ENCODE results near the gene CDCP2.

Gene CDCP2

DNA sequence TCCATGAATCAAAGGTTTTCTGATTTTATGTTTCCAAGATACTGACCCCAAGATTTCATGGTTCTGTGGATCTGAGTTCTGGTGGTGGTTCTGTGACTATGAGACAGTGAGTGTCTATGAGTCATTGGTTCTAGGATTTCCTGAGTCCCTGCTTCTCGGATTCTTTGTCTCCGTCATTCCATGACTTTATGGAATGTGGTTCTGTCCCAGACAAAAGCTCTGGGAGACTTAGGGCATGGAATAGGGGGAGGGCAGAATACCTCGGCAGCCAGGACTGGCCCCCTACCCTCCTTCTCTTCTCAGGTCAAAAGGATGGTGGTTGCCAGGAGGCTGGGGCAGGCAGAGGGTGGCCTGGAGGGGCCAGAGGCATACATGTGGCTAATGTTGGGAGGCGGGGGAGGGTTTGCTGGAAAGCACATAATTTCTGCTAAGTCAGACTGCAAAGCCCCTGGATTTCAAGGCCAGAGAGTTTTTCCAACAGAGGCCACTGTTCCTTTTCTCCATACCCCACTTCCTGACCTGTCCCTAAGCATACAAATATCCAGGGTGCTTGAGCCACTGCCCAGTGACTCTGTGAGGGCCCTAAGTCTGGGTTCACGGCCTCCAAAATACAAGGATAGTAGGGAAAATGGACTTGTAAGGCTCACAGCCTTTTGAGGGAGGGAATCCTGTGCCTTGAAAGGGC, 17.2 kb downstream of the CDCP2 start:
- no peak for DNase-seq

DNA sequence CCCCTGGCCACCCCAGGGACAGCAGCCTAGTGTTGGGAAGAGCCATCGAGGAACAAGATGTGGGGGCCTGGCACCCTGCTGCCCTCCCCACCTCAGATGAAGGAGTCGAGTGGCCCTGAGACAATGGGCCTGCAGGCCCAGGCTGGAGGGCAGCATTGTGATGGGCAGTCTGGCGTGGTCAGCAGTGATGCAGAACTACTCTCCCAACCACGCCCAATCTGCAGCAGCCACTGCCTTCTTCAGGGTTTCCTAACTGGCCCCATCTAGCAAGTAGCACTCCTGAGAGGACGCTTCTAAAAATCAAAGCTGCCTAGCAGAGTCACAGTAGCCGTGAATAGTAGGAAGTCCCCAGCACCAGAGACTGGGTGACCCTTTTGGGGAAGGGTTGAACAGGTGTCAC, 18.5 kb downstream of the CDCP2 start:
- DNase-seq, result no peak

DNA sequence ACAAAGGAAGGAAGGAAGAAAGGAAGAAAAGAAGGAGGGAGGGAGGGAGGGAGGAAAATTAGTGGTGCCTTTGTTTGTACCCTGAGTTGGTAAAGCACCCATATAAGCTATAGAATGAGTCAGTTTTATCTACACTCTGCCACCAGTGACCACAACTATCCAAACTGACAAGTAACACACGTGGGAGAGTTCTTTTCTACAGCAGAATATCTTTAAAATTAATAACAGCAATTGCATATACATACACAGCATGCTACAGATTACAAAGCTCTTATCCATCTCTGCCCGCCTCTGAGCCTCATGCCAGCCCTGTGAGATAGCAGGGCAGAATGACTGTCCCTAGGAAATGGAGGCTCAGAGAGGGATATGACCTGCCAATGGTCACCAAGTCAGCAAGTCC, 20.3 kb downstream of the CDCP2 start:
- DNase-seq, result no peak

DNA sequence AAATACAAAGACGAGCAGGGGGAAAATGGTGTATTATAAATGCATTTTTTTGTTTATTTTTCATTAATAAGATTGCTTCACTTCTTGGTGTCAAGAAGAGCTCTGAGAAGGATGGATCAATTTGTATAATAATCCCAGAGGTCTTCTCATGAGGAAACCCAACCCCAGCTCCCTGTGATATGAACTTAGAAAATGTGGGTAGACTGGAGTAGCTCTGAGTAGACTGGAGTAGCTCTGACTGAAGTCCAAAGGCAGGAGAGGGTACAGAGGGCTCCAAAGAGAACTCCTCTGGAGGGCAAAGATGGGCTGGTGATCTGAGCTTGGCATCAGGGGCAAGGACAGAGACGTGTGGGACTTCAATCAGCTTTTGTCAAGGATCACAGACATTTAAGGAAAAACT, 21.4 kb downstream of the CDCP2 start:
- no peak for DNase-seq

DNA sequence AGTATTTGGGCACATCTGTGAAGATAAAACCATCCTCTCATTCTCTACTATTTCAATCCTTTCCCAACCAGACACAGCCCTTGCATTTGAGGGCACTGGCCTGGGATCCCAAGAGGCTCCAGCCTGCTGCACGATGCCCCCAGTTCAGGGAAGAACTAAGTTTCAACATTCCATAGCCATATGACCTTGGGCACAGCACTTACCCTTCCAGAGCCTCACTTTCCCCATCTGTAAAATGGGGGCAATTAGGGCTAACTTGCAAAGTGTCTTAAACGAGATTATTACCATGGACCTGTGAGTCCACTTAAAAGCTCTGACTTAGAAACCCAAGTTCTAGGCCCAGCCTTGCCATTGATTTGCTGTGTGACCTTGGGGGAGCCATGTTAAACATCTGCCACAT, 22.9 kb downstream of the CDCP2 start:
- no peak for DNase-seq

DNA sequence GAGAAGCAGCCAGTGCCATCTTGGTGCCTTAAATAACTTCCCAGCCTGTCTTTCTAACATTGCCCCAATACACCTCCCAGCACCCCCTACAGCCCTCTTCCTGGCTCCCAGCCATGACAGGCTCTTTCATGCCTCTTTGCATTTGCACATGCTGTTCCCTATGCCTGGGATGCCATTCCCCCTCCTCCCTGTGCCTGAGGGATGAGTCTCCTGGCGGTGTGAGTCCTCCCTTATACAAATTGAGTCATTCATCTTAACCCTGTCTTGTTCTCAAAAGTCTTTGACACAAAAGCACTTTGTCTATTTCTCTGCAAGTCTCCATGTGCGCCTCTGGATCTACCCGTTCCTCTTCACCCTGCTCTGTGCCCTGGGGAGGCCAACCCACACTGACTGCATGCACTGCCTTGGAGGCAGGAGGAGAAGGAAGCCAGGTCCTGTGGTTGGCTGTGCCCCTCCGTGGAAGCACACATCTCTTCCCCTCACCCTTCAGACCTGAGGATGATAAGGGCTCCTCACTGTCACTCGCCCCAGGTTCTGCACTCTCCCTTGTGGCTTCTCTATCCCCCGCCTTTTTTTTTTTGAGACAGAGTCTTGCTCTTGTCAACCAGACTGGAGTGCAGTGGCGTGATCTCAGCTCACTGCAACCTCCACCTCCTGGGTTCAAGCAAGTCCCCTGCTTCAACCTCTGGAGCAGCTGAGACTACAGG, 25.1 kb downstream of the CDCP2 start:
- no peak for DNase-seq

DNA sequence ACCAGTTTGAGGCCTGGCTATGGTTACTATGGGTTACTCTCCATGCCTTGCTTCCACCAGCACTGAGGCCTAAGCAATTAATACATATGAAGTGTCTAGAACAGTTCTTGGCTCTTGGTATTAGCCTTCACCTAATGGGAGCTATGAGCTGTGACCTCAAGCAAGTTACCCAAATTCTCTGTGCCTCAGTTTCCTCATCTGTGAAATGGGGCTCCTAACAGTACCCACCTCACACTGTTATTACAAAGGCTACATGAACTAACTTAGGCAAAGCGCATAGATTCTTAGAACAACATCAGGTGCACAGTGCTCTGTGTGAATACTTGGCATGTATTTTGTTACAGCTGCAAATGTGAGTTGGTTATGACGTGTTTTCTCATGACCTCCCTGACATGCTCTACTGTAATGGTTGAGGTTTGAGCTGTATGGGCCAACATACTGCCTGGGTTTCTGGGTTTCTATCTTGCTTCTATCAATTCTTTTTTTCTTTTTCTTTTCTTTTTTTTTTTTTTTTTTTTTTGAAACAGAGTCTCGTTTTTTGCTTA, 26.5 kb downstream of the CDCP2 start:
- DNase-seq, result no peak

DNA sequence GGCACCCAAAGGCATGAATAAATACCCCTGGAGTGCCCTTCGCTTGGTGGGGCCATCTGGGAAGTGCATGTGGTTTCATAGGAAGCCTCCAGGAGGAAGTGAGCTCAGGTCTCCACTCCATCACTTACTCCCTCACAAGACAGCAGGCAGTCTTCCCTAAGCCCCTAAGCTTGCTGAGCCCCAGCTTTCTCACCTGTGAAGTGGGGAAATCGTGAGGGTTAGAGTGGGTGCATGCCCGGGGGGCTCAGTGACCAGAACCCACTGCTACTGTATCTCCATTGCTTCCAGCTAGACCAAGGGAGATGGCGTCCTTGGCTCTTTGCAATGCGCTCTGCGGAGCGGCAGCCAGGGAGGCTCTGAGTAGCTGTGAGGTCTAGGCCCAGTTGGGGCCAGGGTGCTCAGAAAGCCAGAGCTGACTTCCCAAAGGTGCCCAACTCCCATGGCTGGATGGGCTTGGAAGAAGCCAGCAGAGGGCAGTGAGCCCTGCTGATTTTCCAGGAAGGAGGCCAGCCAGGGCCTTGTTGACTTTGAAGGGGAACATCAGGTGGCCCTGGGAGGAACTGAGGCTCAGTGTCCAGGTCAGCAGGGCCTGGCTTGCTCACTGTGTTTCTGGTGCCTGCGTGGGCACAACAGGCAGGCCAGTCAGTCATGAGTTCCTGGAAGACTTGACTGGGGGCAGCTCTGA, 27.3 kb downstream of the CDCP2 start:
- no peak for DNase-seq

DNA sequence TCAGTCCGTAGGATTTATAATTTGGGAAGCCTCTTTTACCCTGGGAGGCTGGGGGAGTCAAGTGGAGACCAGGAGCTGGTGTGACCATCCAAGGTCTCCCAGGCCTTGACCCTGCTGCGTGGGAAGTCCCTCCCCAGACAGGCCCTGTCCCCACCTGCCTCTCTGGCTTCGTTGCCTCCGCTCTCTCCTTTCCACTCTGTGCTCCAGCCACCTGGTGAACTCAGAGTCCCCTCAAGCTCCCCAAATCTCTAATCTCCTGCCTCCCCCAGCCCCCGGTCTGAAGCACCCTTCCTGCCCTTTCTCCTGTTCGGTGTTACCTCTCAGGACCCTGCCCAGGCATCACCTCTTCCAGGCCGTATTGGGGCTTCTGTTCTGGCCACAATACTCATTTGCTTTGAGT, 27.9 kb downstream of the CDCP2 start:
- no peak for DNase-seq

DNA sequence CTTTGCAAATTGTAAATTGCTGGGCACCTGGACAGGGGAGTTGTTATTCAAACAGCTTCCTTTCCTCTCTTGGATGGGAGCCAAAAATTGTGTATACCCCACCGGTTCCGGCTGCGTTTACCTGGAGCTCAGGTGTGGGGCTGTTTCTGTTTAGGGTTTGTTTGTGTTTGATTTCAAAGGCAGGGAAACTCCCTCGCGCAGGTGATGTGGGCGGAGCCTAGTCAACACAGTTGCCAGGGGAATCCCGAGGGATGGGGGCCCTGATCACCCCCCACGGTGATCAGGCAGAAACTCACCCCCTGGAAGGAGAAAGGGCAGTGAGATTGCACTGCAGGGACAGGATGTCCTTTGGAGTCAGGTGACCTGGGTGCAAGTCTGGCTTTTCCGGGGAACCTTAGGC, 28.3 kb downstream of the CDCP2 start:
- peak; percentile 11 for DNase-seq

DNA sequence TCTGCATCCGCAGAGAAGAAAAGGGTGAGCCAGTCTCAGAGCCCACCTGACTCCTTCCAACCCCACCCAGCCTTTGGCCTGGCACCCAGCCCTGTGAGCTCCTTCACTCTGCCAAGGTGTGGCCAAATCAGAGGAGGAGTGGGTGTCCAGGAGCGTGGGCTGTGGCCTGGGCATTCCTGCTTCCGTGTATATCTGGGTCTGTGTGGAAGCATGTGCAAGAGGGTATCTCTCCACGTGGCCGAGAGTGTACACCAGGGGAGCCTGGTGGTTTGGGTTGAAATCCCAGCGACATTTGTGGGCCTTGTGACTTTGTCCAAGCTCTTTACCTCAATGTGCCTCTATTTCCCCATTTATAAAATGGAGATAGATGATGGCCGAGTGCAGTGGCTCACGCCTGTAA, 29.8 kb downstream of the CDCP2 start:
- DNase-seq, result no peak

DNA sequence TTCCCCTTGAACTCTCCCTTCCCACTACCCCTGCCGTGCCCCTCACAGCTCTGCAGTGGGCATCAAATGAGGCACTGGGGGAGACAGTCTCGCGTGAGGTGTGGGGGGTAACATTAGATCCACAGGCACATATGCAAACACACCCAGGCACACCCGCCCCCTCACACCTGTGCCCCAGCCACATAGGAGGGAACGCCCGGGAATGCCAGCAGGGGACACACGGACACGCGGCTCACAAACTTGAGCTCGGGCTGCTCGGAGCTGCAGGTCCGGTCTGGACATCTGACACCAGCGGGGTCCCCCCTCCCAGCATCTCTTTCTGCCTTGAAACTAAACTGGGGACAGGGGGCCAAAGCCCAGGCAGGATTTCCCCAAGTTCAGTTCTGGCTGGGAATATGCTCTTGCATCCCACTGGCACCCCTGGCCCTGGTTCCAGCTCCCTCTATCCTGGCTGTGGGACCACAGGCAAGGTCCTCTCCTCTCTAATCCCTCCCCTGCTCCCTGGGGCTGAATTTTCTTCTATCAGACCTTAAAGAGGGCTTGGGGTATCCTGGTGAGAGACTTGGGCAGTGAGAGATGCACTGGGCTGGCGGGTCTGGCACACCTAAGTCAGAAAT, 30.6 kb downstream of the CDCP2 start:
- DNase-seq, result no peak

DNA sequence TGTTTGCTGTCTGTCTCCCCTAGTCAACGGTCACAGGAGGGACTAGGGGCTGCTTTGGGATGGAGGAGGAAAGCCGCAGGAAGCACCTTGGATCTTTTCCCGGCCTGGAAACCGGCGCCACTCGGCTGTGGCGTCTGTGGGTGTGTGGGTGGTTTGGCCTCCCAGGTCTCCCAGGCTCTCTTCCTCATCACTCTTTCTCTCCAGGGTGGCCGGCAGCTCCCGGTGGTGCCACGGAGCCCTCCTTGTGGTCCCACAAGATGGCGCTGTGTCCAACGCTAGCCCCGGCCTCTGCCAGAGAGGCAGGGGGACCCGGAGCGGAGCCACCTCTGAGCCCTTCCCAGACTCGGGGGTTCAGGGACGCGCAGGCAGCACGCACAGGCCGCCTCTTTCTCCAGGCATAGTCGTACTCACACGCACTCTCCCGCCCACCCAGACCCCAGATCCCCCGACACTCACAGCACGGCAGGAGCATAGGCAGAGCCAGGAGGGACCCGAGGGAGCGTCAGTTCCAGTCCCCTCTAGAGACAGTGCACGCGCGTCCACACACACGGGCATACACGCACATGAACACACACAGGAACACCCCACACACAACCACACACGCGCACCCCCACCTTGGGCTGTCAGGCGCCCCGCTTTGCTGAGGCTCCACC, 31.2 kb downstream of the CDCP2 start:
- DNase-seq, result peak; percentile 59

DNA sequence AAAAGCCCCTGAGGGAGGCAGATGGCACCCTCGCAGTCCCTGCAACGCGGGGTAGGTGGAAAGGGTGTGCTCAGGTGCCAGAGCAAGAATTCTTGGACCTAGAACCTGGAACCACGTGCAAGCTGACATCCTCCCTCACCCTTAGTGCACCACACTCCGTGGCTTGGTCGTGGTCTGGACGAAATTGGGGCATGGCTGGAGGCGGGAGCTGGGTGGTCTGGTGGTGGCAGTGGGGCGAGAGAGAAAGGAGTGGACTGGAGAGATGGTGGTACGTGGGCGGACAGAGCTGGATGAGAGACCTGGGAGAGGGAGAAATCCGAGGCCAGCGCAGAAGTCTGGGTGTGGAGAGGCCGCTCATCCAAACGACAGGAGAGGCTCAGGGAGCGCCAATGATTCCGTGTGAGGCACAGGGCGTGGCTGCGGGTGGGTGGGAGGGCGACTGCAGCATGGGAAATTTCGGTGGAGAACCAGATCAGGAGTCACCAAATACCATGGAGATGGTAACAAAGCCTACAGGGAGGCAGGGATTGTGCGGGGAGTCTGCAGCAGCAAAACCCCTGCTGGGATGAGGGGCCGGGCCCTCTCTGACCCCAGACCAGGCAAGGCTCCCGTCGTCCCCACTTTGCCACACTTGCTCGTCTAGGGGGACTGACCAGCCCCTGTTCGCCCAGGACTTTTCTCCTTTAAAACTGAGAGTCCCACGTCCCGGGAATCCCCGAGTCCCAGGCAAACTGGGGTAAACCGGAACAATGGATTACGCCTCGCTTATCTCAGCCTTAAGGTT, 31.9 kb downstream of the CDCP2 start:
- DNase-seq, result no peak

DNA sequence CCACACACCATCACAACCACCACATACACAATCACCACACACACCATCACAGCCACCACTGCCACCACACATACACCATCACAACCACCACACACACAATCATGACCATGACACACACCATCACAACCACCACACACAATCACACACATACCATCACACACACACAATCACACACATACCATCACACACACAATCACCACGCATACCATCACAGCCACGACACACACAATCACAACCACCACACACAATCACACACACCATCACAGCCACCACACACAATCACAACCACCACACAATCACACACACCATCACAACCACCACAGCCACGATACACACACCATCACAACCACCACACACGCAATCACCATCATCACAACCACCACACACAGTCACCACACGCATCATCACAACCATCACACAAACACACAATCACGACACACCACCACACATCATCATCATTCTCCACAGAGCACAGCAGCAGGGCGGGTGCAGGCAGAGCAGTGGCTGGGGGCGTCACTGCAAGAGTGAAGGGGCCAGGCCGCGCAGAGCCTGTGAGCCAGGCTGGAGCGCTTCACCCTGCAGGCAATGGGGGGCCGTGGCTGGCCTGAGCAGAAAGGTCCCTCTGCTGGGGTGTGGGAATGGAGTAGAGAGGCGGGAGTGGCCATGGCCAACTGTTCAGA, 32.6 kb downstream of the CDCP2 start:
- no peak for DNase-seq

DNA sequence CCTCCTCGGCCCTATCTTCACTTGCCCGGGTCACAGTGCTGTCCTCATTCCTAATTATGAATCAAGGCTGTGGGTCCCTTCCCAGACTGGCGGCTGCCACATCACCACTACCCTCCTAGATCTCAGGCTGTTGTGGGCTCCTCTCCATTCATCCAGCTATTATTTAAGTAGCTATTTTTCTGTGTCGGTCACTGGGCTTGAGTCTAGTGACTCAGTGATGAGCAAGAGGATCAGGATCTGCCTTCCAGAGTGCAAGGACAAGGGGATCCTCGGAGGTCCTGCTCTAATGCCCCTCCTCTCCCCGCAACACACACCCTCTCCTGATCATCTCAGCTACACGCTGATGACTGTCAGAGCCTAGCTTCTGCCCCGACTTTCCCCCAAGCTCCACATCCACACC, 34.1 kb downstream of the CDCP2 start:
- DNase-seq, result no peak

DNA sequence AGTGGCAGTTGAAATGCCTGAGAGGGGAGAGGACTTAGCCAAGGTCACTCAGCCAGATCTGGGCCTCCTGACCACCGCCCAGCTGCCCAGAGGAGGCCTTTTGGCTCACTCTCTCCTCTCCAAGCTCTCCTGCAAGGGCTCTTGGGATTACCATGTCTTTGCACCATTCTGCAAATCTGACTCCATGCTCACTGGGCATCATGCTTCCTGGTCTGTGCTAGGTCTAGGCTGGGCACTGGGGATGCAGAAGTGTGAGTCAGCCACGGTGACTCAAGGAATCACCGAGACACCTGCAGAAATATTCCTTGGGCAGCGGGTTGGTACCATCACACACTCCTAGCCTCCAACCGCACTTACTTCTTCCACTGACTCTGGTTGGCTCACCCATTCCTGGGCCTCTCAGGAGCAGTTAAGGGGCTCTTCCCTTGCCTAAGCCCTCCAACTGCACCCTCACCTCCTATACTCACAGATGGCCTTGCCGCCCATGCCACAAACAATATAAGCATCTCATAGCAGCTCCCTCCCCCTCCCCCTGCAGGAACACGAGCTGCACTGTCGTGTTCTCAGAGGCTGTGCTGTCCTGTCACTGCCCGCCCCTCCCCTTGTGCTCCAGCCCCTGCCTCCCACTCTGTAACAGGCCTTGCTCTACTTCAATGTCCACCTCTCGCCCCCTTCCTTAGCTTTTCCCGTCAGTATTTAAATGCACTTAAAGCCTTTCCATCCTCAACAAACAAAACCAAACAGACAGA, 34.8 kb downstream of the CDCP2 start:
- no peak for DNase-seq

DNA sequence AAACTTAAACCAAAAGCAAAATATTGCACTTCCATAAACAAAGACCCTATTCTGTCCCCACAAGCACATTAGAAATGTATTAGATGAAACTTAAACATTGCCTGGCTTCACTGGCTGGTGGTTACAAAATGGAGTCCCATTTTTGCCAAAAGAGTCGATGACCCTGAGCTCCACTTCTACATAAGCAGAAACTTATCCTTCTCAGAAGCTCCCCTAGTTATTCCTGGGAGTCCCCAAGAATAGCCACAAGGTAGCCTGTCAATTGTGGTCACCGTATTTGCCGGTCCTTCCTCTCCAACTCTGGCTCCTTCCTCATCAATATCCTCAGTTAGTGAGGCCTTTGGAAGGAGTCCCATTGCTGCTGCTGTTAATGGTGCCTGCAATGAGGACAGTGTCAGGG, 37.3 kb downstream of the CDCP2 start:
- no peak for DNase-seq

DNA sequence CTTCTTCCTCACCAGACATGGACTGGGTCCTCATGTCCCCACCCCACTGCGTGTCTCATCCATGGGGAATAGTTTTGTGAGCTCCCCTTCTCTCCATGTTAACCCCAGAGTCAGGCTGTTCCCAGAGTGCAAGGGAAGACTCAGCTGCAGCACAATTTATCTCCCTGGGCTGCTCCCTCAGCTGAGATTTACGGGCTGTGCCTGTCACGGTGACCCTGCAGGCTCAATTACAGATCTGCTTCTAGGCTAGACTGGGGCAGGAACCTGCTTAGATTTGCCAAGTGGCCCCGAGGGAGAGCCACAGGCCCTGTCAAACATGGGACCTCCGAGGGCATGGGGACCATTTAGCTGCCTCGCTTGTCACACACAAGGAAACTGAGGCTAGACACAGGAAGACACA, 37.8 kb downstream of the CDCP2 start:
- DNase-seq, result no peak

DNA sequence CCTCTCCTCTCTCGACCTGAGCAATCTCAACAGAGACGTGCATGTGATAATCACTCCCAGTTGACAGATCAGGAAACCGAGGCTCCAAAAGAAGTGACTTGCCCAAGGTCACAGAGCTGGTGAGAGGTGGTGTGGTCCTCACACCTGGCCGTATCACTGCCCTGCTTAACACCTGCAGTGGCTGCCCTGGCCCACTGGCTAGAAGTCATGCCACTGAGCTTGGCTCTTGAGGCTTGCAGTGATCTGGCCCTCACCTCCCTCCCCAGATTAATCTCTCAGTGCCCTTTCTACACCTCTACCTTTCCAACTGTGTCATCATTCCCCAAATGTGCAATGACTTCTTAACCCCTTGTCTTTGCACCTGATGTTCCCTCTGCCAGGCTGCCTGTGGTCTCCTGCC, 38.8 kb downstream of the CDCP2 start:
- no peak for DNase-seq

Measured in DMS79 (cell line).